Measurements from ENCODE around the gene CENPX.
A peak's percentile ranks its signal among the peaks of the same experiment; 100 is the strongest.

CENPX gene

DNA sequence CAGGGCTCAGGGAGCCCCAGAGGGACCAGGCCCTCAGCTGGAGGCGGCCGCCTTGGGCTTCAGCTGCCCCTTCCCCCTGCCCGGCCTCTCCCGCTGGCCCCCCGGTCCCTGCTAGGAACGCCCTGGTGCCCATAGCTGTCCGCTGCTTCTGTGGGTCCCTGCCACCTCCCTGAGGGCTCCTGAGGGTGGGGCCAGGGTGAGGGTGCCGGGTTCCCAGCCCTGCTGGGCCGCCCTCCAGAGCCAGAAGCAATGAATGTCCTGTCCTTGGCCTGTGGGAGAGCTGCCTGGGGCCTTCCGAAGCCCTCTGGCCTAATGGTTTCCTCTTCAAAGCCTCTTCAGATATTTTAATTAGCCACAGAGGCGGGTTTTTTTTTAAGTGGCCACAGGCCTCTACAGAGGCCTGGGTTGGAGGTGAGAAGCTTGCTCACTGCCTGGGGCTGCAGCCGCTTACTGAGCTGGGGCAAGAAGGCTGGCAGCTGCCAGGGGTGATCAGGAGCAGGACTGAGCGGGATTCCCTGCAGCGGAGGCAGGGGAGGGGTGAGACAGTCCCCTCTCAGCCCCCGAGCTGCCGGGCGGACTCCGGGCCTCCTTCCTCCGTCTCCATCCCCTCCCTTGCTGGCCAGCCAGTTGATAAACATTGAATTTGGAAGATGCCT is 9.9 kb downstream of the CENPX start:
- TF ChIP-seq ZNF565 (CRISPR knock-in tag; conservative IDR thresholded peaks at IDR 0.05; ENCODE audit: low read depth): no peak
- TF ChIP-seq ARNTL (CRISPR knock-in tag; IDR thresholded peaks at IDR 0.05; ENCODE audit: borderline replicate concordance, low read depth): no peak
- peak; percentile 2; the same call in 1 of the 3 replicates for ATAC-seq

DNA sequence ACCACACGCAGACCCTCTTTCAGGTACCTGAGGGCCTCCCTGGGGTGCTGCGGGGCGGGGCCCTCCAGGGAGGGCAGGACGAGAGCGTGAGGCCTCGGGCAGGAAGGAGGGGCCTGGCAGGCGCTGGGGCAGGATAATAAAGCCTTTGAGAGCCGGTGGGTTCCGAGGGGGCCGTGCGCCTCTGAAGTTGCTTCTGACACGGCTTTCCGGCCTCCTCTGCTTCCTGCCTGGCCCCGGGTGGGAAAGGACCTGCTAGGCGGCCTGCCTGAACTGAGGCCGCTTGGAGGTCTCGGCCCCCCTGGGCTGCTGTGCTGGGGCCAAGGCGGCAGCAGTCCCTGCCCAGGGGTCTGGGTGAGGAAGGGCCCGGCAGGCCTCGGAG is 10.4 kb downstream of the CENPX start:
- ATAC-seq: no peak
- no peak for TF ChIP-seq OSR1 (CRISPR knock-in tag; IDR thresholded peaks at IDR 0.05)
- no peak for TF ChIP-seq TCF4 (CRISPR knock-in tag; IDR thresholded peaks at IDR 0.05; ENCODE audit: borderline replicate concordance)
- TF ChIP-seq ZFP30 (CRISPR knock-in tag; IDR thresholded peaks at IDR 0.05): no peak
- no peak for TF ChIP-seq CSDC2 (CRISPR knock-in tag; IDR thresholded peaks at IDR 0.05)
- TF ChIP-seq RARB (CRISPR knock-in tag; IDR thresholded peaks at IDR 0.05): no peak
- no peak for TF ChIP-seq TOX (CRISPR knock-in tag; IDR thresholded peaks at IDR 0.05; ENCODE audit: borderline replicate concordance)
- no peak for TF ChIP-seq ZNF8 (CRISPR knock-in tag; IDR thresholded peaks at IDR 0.05)
- no peak for TF ChIP-seq ZFP3 (CRISPR knock-in tag; IDR thresholded peaks at IDR 0.05)
- no peak for TF ChIP-seq ISL1 (CRISPR knock-in tag; IDR thresholded peaks at IDR 0.05)
- TF ChIP-seq ESRRG (CRISPR knock-in tag; IDR thresholded peaks at IDR 0.05): no peak
- TF ChIP-seq, protein P1, sequence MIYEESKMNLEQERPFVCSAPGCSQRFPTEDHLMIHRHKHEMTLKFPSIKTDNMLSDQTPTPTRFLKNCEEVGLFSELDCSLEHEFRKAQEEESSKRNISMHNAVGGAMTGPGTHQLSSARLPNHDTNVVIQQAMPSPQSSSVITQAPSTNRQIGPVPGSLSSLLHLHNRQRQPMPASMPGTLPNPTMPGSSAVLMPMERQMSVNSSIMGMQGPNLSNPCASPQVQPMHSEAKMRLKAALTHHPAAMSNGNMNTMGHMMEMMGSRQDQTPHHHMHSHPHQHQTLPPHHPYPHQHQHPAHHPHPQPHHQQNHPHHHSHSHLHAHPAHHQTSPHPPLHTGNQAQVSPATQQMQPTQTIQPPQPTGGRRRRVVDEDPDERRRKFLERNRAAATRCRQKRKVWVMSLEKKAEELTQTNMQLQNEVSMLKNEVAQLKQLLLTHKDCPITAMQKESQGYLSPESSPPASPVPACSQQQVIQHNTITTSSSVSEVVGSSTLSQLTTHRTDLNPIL (CRISPR knock-in tag; IDR thresholded peaks at IDR 0.05; ENCODE audit: low read depth): no peak
- TF ChIP-seq GLIS3 (CRISPR knock-in tag; IDR thresholded peaks at IDR 0.05): no peak
- TF ChIP-seq ZNF70 (CRISPR knock-in tag; IDR thresholded peaks at IDR 0.05): no peak
- TF ChIP-seq ZNF565 (CRISPR knock-in tag; conservative IDR thresholded peaks at IDR 0.05; ENCODE audit: low read depth): no peak
- TF ChIP-seq PPARA (CRISPR knock-in tag; IDR thresholded peaks at IDR 0.05; ENCODE audit: borderline replicate concordance): no peak
- no peak for TF ChIP-seq SNAI2 (CRISPR knock-in tag; IDR thresholded peaks at IDR 0.05)
- TF ChIP-seq ARNTL (CRISPR knock-in tag; IDR thresholded peaks at IDR 0.05; ENCODE audit: borderline replicate concordance, low read depth): no peak
- TF ChIP-seq ZC3H10 (CRISPR knock-in tag; IDR thresholded peaks at IDR 0.05): no peak

DNA sequence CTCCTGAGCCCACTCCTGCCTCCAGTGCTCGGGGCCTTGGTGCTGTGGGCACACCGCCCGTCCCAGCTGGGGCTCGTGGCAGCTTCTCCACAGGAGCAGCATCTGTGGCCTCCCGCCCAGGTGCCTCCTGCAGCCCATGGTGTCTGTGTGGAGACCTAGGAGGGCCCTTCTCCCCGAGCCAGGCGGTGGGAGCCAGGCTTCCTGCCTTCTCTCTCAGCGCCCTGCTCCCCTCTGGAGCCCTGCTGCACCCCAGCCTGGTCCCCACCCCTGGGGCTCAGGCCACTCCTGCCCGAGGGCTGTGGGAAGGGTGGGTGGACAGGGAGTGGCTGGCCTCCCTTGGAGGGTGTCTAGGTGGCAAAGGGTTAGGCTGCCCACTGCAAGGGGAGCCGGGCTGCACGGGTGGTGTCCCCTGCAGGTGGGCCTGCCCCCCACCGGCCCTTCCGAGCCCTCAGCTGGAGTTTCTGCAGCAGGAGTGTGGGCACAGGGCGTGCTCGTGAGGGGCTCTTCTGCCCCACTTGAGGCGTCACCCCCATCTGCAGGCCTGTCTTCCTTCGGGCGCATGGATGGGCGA is 11.0 kb downstream of the CENPX start:
- no peak for ATAC-seq
- TF ChIP-seq ZNF70 (CRISPR knock-in tag; IDR thresholded peaks at IDR 0.05): no peak
- no peak for TF ChIP-seq RARB (CRISPR knock-in tag; IDR thresholded peaks at IDR 0.05)
- TF ChIP-seq PPARA (CRISPR knock-in tag; IDR thresholded peaks at IDR 0.05; ENCODE audit: borderline replicate concordance): no peak
- TF ChIP-seq OSR1 (CRISPR knock-in tag; IDR thresholded peaks at IDR 0.05): no peak
- TF ChIP-seq ZNF8 (CRISPR knock-in tag; IDR thresholded peaks at IDR 0.05): no peak
- no peak for TF ChIP-seq CSDC2 (CRISPR knock-in tag; IDR thresholded peaks at IDR 0.05)
- no peak for TF ChIP-seq ISL1 (CRISPR knock-in tag; IDR thresholded peaks at IDR 0.05)
- no peak for TF ChIP-seq ESRRG (CRISPR knock-in tag; IDR thresholded peaks at IDR 0.05)
- TF ChIP-seq, protein P2, sequence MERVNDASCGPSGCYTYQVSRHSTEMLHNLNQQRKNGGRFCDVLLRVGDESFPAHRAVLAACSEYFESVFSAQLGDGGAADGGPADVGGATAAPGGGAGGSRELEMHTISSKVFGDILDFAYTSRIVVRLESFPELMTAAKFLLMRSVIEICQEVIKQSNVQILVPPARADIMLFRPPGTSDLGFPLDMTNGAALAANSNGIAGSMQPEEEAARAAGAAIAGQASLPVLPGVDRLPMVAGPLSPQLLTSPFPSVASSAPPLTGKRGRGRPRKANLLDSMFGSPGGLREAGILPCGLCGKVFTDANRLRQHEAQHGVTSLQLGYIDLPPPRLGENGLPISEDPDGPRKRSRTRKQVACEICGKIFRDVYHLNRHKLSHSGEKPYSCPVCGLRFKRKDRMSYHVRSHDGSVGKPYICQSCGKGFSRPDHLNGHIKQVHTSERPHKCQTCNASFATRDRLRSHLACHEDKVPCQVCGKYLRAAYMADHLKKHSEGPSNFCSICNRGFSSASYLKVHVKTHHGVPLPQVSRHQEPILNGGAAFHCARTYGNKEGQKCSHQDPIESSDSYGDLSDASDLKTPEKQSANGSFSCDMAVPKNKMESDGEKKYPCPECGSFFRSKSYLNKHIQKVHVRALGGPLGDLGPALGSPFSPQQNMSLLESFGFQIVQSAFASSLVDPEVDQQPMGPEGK (CRISPR knock-in tag; IDR thresholded peaks at IDR 0.05; ENCODE audit: borderline replicate concordance): no peak
- TF ChIP-seq, protein P1 (CRISPR knock-in tag; IDR thresholded peaks at IDR 0.05; ENCODE audit: low read depth): no peak
- no peak for TF ChIP-seq SNAI2 (CRISPR knock-in tag; IDR thresholded peaks at IDR 0.05)
- no peak for TF ChIP-seq TCF4 (CRISPR knock-in tag; IDR thresholded peaks at IDR 0.05; ENCODE audit: borderline replicate concordance)
- no peak for TF ChIP-seq ZC3H10 (CRISPR knock-in tag; IDR thresholded peaks at IDR 0.05)
- no peak for TF ChIP-seq TOX (CRISPR knock-in tag; IDR thresholded peaks at IDR 0.05; ENCODE audit: borderline replicate concordance)
- TF ChIP-seq, protein P3, sequence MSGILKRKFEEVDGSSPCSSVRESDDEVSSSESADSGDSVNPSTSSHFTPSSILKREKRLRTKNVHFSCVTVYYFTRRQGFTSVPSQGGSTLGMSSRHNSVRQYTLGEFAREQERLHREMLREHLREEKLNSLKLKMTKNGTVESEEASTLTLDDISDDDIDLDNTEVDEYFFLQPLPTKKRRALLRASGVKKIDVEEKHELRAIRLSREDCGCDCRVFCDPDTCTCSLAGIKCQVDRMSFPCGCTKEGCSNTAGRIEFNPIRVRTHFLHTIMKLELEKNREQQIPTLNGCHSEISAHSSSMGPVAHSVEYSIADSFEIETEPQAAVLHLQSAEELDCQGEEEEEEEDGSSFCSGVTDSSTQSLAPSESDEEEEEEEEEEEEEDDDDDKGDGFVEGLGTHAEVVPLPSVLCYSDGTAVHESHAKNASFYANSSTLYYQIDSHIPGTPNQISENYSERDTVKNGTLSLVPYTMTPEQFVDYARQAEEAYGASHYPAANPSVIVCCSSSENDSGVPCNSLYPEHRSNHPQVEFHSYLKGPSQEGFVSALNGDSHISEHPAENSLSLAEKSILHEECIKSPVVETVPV (CRISPR knock-in tag; IDR thresholded peaks at IDR 0.05): no peak
